Ishikawa (cell line): ENCODE results near the gene PRR11.

Experiments
- CEBPB ChIP-seq: IDR thresholded peaks from 2 replicates; pipeline ENCODE4 v1.6.1; 2012
- CREB1 ChIP-seq: IDR thresholded peaks from 2 replicates; pipeline ENCODE4 v1.6.1; 2012; ENCODE audit warnings: low read depth
- RAD21 ChIP-seq: IDR thresholded peaks from 2 replicates; pipeline ENCODE4 v1.6.1; 2012; ENCODE audit warnings: low read depth
- TAF1 ChIP-seq: IDR thresholded peaks from 2 replicates; pipeline ENCODE4 v1.6.1; 2012; ENCODE audit warnings: low read depth, mild to moderate bottlenecking
- USF1 ChIP-seq: IDR thresholded peaks from 2 replicates; pipeline ENCODE4 v1.6.1; 2012

- TF ChIP-seq USF1 = no peak
- TF ChIP-seq CREB1 = no peak
- TF ChIP-seq RAD21 = no peak
- no peak for TF ChIP-seq TAF1
- TF ChIP-seq CEBPB = no peak
Measured at GRCh38 chr17:59149051-59149450, 6.5 kb upstream of the PRR11 start.
